SK-N-DZ (cell line): ENCODE data around the gene LHX1.

Experiments
- DNase-seq: peaks from one replicate; pipeline ENCODE4 v3.0.0-alpha.2; 2015; ENCODE audit warnings: low spot score
- small RNA-seq, 2 experiments: library from RNA; depleted of rRNA; stranded (forward); fragments of <200 nt; gene quantifications; one replicate each; pipeline ENCODE3, GENCODE V24; 2014

The LHX1 gene

DNA sequence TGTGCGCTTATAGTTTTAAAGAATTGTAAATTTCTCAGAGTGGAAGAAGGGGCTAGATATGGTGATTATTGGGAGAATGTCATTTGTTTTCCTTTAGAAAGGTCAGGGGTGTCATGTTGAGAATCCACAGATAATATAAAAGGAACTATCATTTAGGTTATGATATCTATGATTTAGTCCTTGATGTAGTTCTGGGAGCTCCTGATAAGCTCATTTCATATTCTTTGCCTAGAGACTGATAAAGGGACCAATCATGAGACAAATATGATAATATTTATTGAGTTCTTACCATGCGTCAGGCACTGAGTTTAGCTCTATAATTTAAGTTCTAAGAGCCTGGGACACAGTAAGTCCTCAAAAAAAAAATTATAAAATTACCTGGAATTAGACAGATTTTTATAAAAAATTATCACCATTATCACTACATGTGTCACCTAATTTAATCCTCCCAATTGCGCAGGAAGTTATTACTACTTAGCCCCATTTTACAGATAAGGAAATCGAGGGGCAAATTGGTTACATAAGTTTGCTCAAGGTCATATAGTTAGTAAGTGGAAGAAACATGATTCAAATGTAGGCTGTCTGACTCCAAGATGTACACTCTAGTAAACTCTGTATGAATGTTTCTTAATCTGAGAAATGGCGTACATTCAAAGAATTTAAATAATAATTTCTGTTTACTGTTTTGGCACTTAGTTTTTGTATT lies 14.0 kb downstream of the LHX1 start:
- DNase-seq: no peak

DNA sequence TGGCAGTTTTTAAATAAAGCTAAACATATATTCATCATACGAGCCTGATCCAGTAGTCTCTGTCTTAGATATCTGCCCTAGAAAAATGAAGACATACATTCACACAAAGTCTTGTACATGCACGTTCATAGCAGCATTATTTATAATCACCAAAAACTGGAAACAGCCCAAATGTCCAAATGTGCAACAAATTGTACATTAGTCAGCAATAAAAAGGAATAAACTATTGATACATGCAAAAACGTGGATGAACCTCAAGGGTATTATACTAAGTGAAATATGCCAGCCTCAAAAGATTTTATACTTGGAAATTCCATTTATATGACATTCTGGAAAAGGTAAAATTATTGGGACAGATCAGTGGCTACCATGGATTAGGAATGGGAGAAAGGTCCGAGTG lies 34.2 kb downstream of the LHX1 start:
- no peak for DNase-seq

DNA sequence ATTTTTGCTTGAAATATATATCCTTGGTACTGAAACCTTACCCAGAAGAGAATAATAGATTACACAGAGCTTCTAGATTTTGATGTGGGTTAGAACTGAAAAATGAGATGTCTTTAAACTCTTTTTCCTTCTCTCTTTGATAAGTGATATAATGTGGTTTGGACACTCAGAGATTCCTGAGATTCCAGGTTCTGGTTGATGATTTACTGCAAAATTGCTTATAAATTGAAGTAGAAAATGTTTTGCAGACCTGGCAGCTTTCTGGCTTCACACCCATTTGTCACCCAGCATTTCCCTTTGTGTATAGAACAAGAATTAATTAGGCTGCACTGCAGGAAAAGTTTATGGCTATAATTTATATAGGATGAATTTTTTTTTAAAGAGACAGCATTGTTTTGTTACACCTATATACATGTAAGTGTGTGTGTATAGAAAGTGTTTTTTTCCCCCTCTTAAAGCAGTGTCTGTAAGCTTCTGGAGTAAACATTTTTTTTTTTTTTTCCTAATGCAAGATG lies 35.0 kb downstream of the LHX1 start:
- no peak for DNase-seq

DNA sequence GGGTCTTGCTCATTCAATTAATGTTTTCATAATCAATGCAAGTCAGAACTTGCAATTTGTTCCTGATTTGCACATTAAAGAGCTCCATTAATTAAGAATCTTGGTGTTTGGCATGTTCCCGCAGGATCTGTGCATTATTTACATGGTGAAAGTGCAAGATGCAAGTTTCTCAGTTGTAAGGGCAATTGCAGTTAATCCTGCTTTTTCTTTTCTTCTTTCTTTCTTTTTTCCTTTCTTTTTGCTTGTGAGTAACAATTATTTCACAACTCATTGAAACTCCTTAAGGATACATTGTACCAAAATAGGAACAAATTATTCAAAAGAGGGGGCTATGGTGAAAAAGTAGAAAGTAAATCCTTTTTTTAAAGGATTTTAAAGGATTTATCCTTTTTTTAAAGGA lies 35.6 kb downstream of the LHX1 start:
- DNase-seq: no peak

DNA sequence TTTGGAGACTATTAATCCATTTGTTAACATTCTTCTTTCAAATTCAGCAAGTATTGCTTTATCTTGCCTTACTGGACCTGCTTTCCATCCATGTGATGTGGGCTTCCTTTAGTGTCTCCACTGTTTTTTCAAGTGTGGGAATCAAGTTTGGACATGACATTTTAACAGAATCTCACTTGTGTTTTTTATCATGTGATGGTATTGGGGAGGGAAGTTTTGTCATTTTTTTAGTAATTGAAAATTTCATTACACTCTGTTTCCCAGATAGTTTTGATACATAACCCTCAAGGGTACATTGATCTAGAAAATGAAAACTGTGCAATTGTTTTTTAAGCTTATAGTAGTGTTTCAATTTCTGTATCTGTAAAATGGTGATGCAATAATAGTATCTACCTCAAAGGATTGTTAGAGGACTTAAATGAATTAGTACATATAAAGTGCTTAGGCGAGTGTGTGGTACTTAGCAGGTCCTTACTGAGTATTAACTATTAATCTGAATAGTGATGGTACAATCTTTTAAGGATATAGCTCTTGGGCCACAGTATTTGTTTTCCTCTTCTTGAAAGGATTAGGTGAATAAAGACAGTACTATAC lies 38.7 kb downstream of the LHX1 start:
- no peak for DNase-seq

DNA sequence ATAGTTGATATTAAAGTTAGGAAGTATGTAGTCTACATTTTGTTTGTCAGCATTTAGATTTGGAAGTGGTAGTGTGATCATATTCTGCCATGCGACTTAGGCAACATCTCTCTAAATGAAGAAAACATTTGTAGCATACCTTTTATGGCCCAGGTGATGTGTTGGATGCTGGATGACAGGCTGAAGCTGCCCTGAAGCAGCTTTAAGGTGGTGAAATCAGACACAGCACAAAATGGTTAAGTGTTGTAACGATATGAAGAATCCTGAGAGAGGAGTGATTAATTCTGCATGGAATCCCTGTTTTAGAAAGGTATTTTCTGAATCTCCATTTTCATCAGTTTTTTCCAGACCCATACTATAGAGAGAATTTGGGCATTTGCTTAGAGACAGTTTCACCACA lies 39.8 kb downstream of the LHX1 start:
- DNase-seq: no peak

DNA sequence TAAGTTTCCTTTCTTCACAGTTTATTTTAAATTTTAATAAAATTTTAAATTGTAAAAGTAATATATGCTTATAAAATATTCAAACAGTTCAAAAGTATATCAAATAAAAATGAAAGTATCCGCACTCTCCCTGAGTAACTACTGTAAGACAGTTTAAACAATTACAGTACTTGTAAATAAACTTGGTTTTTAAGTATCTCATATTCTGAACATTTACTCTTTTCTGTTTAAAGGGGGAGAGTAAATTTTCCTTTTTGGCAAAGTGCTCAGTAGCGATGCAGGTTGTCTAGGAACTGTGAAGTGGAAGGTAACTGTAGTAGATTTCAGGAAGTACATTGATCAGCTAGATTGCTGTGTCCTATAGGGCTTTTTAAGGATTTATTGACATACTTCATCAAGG lies 40.3 kb downstream of the LHX1 start:
- DNase-seq: no peak

DNA sequence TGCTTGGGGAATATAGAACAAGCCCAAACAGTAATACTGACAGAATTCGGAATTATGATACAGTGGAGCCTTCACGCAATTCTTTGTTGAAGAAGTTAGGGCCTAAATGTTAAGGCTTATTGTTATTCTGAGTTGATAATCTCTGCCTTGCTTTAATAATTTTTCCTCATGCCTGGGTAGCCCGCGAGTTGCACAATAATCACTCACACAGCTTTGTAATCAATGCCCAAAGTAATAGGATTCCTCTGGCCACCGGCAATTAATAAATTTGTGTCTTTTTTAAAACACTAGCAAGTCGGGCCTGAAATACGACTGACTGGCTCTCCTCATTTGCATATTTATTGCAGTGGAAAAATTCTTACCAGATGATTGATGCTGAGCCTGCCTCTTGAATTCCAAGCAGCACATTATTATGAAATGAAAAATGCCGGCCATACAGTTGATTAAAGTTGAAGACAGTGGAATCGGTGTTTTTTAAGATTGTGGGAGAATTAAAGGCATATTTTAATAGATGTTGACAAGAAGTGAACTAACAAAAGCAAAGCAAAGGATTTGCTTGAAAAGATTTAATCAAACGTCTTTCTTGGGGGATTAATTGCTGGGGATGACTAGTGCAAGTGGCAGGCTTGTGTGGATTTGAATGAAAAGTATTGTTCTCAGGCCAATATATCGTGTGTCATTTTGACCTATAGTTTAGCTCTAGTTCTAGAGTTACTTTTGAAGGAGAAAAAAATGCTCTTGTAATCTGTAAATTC lies 41.7 kb downstream of the LHX1 start:
- DNase-seq: no peak

DNA sequence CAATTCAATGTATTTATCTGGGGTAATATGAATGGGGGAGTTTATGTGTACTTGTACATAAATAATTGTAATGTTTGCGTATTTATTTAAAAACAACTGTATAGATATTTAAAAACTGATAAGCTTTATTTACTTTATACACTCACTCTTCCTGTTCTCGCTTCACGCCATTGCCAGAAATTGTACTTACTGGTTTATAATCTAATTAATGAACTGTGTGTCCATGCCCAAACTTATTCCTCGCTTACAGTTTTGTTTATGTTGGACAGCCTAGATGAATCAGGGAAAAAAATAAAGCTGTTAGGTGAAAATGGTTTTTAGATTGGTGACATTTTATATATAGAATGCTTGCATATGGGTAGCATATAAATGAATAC lies 42.3 kb downstream of the LHX1 start:
- DNase-seq: no peak

DNA sequence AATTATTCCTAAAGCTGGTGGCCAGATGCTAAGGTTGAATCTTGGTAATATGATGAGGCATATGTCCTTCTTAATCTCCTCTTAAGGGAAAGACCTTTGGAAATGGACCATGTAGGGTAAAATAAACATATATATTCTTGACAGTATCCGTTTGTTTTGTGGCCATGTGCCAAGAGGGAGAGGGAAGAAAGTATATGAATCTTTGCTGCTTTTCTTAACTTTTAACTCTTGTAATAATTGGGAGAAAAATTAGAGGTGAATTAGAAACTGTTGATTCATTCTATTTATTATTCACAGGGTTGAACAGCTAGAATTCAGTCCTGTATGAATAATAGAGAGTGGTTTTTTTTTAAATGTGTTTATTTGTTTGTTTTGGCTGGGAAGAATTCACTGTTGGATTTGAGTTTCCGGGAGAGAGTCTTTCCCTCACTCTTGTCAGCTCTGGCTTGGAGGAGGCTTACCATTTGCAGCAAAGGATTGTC lies 43.0 kb downstream of the LHX1 start:
- DNase-seq: no peak

DNA sequence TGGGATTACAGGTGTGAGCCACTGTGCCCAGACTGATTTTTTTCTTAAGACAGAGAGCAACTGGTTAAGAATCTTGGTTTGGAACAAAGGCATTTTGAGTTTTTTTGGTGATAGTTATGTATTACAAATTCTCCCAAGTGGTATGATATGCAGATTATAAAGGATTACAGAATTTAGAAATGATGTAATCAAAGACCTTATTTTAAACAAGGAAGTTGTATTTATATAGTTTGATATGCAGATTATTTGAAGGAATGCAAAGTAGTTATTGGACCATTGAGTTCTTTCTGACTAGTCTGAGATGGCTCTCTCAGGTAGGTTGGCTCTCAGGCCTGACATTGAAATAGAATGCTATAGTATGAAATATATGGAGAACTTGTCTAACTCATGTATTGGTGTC lies 46.3 kb downstream of the LHX1 start:
- DNase-seq: no peak

DNA sequence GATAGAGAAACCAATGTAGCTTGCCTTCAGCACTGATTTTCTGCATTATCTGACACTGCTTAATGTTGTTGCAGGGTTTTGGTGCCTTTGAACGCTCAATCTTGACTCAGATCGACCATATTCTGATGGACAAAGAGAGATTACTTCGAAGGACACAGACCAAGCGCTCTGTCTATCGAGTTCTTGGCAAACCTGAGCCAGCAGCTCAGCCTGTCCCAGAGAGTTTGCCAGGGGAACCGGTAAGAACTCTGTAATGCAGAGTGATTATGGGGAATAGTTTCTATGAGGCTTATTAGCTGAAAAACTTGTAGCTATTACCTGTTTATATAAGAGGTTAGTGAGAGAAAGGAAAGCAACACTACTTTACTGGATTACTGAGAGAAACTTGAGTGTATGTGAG lies 51.9 kb downstream of the LHX1 start:
- DNase-seq: no peak

DNA sequence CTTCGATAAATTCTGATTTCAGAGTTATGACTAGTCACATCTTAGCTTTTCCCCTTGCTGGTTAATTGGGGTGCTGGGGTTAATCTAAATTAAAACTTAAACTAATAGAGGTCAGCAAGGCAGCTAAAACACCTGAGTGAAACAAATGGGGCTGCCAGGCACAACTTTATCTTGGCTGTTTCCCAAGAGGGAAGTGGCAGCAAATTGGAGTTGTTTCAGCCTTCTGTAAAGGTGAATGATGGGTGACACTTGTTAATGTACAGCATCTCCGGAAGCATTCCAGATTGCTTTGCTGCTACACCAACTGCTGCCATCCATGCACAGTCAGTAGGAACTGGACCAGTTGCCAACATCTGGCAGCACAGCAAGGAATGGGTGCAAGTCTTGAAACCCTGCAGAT lies 55.4 kb downstream of the LHX1 start:
- DNase-seq: no peak

DNA sequence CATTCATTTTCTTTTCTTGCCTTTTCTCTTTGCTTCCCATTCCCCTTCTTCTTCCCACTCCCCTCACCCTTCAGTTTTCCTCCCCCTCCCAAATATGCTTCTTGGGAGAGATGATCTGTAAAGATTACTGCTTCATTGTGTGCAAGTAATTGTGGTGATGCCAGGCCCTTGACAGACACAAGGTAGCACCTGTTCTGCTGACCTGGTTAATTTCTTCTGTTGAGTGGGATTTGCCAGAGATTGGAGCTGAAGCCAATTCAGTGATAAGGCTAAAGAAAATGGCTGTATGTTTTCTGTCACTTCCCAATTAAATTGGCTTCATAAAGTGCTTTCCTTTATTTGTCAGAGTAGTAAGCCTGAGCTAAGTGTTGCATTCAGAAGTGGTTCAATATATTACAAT lies 56.0 kb downstream of the LHX1 start:
- peak; percentile 95 for DNase-seq

Small RNA genes lying within 50 kb of the gene (small RNA-seq; reads per million reads assigned to genes)
- 0 reads per million in 2 experiments for gene AC243773.2
